Liver (tissue), 9 donors: ENCODE data around the gene LDLRAD4. TPM values are rescaled to one million over a fixed set of nuclear protein-coding genes. Genes with fewer than 3 reads are reported as not detected.

Source experiments
- DNase-seq: peaks from one replicate; pipeline ENCODE4 v3.0.0-alpha.2; 2017; ENCODE audit warnings: low spot score
- H3K27ac ChIP-seq, 2 donors: one replicate each; pipeline ENCODE4 v1.7.0; 2013; ENCODE audit warnings: inconsistent platforms in 2 of 2, low read length in 2 of 2, control low read depth in 1 of 2, low read depth in 1 of 2, mild to moderate bottlenecking in 1 of 2
- H3K27me3 ChIP-seq, 4 donors: one replicate each; pipeline versions ENCODE4 v1.6.1 to v1.7.0; 2013; ENCODE audit warnings: low read length in 3 of 4, inconsistent platforms in 1 of 4, mild to moderate bottlenecking in 1 of 4, moderate library complexity in 1 of 4; ENCODE audit not compliant: control insufficient read depth in 4 of 4, insufficient read depth in 4 of 4
- H3K36me3 ChIP-seq, 4 donors: one replicate each; pipeline versions ENCODE4 v1.6.1 to v1.7.0; 2013; ENCODE audit warnings: low read length in 3 of 4, mild to moderate bottlenecking in 3 of 4, low read depth in 1 of 4, moderate library complexity in 1 of 4; ENCODE audit not compliant: control insufficient read depth in 4 of 4, insufficient read depth in 3 of 4
- H3K4me1 ChIP-seq, 4 donors: one replicate each; pipeline versions ENCODE4 v1.6.1 to v1.7.0; 2013; ENCODE audit warnings: low read length in 3 of 4, mild to moderate bottlenecking in 3 of 4, moderate library complexity in 1 of 4; ENCODE audit not compliant: control insufficient read depth in 4 of 4, insufficient read depth in 4 of 4
- H3K4me3 ChIP-seq, 3 donors: one replicate each; pipeline versions ENCODE4 v1.6.1 to v1.7.0; 2013; ENCODE audit warnings: low read length in 3 of 3, control low read depth in 1 of 3, low read depth in 1 of 3, mild to moderate bottlenecking in 1 of 3
- H3K9ac ChIP-seq, 2 donors: one replicate each; pipeline ENCODE4 v1.7.0; 2013; ENCODE audit warnings: low read length in 2 of 2, mild to moderate bottlenecking in 2 of 2, moderate library complexity in 2 of 2, control low read depth in 1 of 2, low read depth in 1 of 2
- H3K9me3 ChIP-seq, 4 donors: one replicate each; pipeline versions ENCODE4 v1.6.1 to v1.7.0; 2013; ENCODE audit warnings: low read length in 3 of 4; ENCODE audit not compliant: control insufficient read depth in 4 of 4
- CTCF ChIP-seq: fragments of 150-350 bp; IDR thresholded peaks from 2 replicates; pipeline ENCODE4 v1.5.1; 2017; ENCODE audit warnings: improper control_type of control experiment, low read depth, low read length; ENCODE audit not compliant: missing input control
- EGR1 ChIP-seq, 2 donors: IDR thresholded peaks; 2 replicates each; pipeline ENCODE4 v1.6.1; 2016 to 2018; ENCODE audit warnings: antibody characterized with exemption in 2 of 2, low read depth in 2 of 2
- FOXA2 ChIP-seq: IDR thresholded peaks from 2 replicates; pipeline ENCODE4 v1.6.1; 2016; ENCODE audit warnings: antibody characterized with exemption
- HNF4G ChIP-seq: IDR thresholded peaks from 2 replicates; pipeline ENCODE4 v1.6.1; 2016; ENCODE audit warnings: antibody characterized with exemption
- JUND ChIP-seq, 2 donors: IDR thresholded peaks; 2 replicates each; pipeline ENCODE4 v1.6.1; 2016; ENCODE audit warnings: antibody characterized with exemption in 2 of 2
- NR2F2 ChIP-seq: IDR thresholded peaks from 2 replicates; pipeline ENCODE4 v1.6.1; 2016; ENCODE audit warnings: antibody characterized with exemption
- RAD21 ChIP-seq, 2 donors: IDR thresholded peaks; 2 replicates each; pipeline ENCODE4 v1.6.1; 2016; ENCODE audit warnings: antibody characterized with exemption in 2 of 2, mild to moderate bottlenecking in 2 of 2
- REST ChIP-seq: IDR thresholded peaks from 2 replicates; pipeline ENCODE4 v1.6.1; 2016; ENCODE audit warnings: antibody characterized with exemption, mild to moderate bottlenecking
- RXRA ChIP-seq, 2 donors: IDR thresholded peaks; 2 replicates each; pipeline ENCODE4 v1.6.1; 2017 to 2018; ENCODE audit warnings: antibody characterized with exemption in 2 of 2, mild to moderate bottlenecking in 1 of 2
- SP1 ChIP-seq: IDR thresholded peaks from 2 replicates; pipeline ENCODE4 v1.6.1; 2018; ENCODE audit warnings: antibody characterized with exemption, mild to moderate bottlenecking
- TAF1 ChIP-seq: conservative IDR thresholded peaks from 2 replicates; pipeline ENCODE4 v1.6.1; 2016; ENCODE audit warnings: antibody characterized with exemption, mild to moderate bottlenecking
- YY1 ChIP-seq: IDR thresholded peaks from 2 replicates; pipeline ENCODE4 v1.6.1; 2016; ENCODE audit warnings: antibody characterized with exemption, mild to moderate bottlenecking
- ZBTB33 ChIP-seq: IDR thresholded peaks from 2 replicates; pipeline ENCODE4 v1.6.1; 2016; ENCODE audit warnings: antibody characterized with exemption
- WGBS: extraction: QIAGEN DNeasy Blood & Tissue Kit; methylation state at CpG from one replicate; pipeline ENCODE4 v1.1.7; 2013; 5-methylcytosine and 5-hydroxymethylcytosine counted together
- polyA plus RNA-seq, 2 donors: library from polyadenylated mRNA; stranded (reverse) in 1 of 2; unstranded in 1 of 2; fragments of 200-250 nt in 1 of 2; fragments of >200 nt in 1 of 2; fragmentation: Nextera tagmentation in 1 of 2; extraction: Ambion mirVana in 1 of 2; gene quantifications; one replicate each; pipeline versions ENCODE4 v1.2.1 to v1.2.3, GENCODE V29; 2013 to 2015
- total RNA-seq, 2 donors: library from RNA; depleted of rRNA; stranded (reverse); fragments of >200 nt; gene quantifications; one replicate each; pipeline ENCODE4 v1.2.3, GENCODE V29; 2014
- TF ChIP-seq, protein P1 (sequence below): IDR thresholded peaks from 2 replicates; pipeline ENCODE4 v1.6.1; 2016; ENCODE audit warnings: antibody characterized with exemption
- TF ChIP-seq, protein P2 (sequence below): IDR thresholded peaks from 2 replicates; pipeline ENCODE4 v1.6.1; 2016; ENCODE audit warnings: antibody characterized with exemption
- donor health status: healthy.
- donor health status: healthy.
- donor health status: healthy.
- donor health status: healthy.
- donor health status: healthy.

LDLRAD4 gene
- total and polyA plus RNA-seq, 4 donors = 4.8 to 41.7 (median 12.7) TPM

- TF ChIP-seq, protein P1, sequence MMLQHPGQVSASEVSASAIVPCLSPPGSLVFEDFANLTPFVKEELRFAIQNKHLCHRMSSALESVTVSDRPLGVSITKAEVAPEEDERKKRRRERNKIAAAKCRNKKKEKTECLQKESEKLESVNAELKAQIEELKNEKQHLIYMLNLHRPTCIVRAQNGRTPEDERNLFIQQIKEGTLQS = no peak
- TF ChIP-seq YY1 (no peak), ZBTB33 (no peak), RXRA (IDR thresholded peaks at IDR 0.05) (no peak), HNF4G (no peak)
Observed at GRCh38 chr18:13440277-13441248, 222.0 kb downstream of the LDLRAD4 start (continued).

- 90% methylated on average over 3 of the region's 3 CpGs for WGBS
- Histone ChIP-seq H3K4me1 (peaks cover 4 to 49% (median 23%) of the 10 kb centered on the region in 4 donors), H3K4me3 (no peak overlapping the region), H3K9me3 (no peaks in the 10 kb centered on the region), H3K27me3 (no peaks in the 10 kb centered on the region), H3K36me3 (no peaks in the 10 kb centered on the region), H3K9ac (no peak overlapping the region), H3K27ac (no peak overlapping the region)
- TF ChIP-seq RAD21 (IDR thresholded peaks at IDR 0.05) (no peak), FOXA2 (no peak), EGR1 (IDR thresholded peaks at IDR 0.05; ENCODE audit: low read depth in 2 of 2) (no peak), RXRA (IDR thresholded peaks at IDR 0.05) (no peak), YY1 (no peak), CTCF (no peak), ZBTB33 (no peak), SP1 (no peak), TAF1 (no peak), JUND (IDR thresholded peaks at IDR 0.05) (no peak), REST (no peak), NR2F2 (no peak)
- TF ChIP-seq, protein P1 = no peak
- TF ChIP-seq, protein P2, sequence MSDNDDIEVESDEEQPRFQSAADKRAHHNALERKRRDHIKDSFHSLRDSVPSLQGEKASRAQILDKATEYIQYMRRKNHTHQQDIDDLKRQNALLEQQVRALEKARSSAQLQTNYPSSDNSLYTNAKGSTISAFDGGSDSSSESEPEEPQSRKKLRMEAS = no peak
- DNase-seq = no peak
Observed at GRCh38 chr18:13441736-13442135, 223.2 kb downstream of the LDLRAD4 start.
